NCI-H345 treated with DMSO at 0.1 percent for 48 hours (cell line): ENCODE data around the gene YPEL2.
"Not testable (repeated sequence)": the region's sequence is repeated elsewhere in the genome, so short reads cannot be mapped to it uniquely, and the experiment has no call there.

Source experiments
- DNase-seq: peaks from one replicate; lab custom pipeline; 2025; ENCODE audit not compliant: unreplicated experiment; lab: John Stamatoyannopoulos, UW

Gene YPEL2, protein sequence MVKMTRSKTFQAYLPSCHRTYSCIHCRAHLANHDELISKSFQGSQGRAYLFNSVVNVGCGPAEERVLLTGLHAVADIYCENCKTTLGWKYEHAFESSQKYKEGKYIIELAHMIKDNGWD

DNA sequence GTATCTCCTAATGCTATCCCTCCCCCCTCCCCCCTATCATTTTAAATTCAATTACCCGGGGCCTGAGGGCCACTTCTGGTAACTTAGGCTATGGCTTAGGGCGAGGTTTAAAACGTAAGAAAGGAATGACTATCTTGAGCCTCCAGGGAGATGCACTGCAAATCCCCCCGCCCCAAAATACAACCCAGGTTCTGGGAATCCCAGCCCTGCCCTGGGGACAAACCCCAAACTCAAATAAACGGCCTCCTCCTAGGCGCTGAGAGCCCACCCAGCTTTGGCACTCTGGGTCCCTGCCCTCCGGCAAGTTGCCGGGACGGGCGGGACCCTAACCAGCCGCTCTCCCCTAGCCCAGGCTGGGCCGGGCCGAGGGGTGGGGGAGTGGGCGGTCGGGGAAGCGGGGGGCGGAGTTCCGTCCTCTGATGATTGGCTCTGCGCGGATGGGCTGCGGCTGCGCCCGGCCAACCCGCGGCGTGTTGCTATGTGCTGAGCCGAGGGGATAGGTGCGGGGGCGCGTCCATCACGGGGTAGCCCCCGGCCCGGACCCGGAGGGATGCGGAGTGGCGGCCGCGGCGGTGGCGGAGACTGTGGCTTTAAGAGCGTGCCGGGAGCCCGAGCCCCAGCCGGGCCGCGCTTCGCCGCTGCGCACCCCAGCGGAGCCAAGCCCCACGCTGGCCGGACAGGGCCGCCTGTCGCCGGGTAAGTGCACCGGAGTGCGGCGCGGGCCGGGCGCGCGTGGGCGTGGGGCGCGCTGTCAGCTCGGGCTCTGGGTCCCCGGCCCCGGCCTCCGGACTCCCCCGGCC lies at the start of gene YPEL2:
Gene YPEL2, plus strand, starts transcription at position 527 of the 800 bp plus-strand sequence. CDS start 21,755 bp downstream, outside the sequence.
- peak; percentile 77 for DNase-seq

DNA sequence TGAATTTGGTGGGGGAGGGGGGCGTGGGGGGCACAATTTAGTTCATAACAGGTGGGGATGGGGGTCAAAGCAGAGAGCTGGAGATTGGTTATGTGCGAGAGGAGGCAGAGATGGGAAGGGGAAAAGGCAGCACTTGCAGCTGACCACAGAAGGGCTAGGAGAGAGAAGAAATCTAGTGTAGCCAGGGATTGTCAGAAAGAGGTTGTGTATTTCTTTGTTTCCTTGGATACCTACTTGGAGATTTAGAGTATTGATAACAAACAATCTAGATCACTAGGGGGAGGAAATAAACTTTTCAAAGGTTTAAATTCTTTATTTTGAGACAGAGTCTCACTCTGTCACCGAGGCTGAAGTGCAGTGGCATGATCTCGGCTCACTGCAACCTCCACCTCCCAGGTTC lies 47.1 kb upstream of the YPEL2 start:
- no peak for DNase-seq

DNA sequence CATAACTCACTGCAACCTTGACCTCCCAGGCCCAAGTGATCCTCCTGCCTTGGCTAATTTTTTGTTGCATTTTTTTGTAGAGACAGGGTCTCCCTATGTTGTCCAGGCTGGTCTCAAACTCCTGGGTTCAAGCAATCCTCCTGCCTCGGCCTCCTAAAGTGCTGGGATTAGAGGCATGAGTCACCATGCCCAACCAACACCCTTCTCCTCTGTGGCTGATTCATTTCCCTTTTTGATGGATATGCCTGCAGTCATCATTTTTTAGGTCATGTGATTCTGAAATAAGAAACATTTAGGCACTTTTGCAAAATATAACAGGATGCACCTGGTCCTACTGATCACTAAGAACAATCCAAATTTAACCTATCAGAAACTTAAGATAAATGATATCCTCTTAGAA lies 44.0 kb upstream of the YPEL2 start:
- DNase-seq: no peak

DNA sequence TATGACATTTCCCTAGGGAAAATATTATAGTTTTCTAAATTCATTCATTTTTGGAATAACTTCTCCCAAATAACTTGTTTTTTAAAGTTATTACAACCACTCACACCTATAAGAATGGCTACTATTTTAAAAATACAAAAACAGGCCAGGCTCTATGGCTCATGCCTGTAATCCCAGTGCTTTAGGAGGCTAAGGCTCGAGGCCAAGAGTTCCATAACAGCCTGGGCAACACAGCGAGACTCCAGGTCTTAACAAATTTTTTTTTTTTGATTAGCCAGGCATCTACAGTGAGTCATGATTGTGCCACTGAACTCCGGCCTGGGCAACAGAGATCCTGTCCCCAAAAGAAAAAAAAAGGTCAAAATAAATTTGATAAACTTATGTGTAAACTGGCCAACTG lies 43.6 kb upstream of the YPEL2 start:
- no peak for DNase-seq

DNA sequence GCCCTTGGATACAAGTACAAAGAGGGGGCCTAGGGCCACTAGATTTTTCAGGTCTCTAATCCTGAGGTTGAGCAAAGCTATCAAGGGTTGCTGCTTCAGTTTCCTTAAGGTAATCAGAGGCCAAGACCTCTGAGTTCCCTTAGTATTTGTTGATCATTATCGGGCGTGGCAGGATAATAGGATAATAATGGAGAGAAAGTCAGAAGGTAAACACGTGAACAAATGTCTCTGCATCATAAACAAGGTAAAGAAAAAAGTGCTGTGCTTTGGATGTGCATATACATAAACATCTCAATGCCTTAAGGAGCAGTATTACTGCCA lies 41.5 kb upstream of the YPEL2 start:
- no peak for DNase-seq

DNA sequence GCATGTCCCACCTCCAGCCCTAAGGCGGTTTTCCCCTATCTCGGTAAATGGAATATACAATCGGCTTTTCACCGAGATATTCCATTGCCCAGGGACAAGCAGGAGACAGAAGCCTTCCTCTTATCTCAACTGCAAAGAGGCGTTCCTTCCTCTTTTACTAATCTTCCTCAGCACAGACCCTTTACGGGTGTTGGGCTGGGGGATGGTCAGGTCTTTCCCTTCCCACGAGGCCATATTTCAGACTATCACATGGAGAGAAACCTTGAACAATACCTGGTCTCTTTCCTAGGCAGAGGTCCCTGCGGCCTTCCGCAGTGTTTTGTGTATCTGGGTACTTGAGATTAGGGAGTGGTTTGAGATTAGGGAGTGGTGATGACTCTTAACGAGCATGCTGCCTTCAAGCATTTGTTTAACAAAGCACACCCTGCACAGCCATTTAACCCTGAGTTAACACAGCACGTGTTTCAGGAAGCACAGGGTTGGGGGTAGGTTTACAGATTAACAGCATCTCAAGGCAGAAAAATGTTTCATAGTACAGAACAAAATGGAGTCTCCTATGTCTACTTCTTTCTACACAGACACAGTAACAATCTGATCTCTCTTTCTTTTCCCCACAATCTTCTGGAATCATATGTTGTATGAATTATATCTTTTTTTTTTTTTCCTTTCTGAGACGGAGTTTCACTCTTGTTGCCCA lies 41.0 kb upstream of the YPEL2 start:
- not testable (repeated sequence) for DNase-seq

DNA sequence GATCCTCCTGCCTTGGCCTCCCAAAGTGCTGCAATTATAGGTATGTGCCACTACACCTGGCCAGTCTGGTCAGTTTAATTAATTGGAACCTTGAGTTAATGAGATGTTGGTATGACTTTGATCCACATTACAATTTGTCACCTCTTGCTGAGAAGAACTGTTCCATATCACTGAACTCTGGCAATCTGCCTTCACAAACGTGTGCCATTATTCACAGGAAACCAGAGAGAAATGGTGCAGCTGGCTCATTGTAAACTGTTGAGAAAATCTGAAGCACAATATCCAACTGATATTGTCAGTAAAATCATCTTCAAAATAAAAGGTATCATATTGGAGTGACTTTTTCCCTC lies 39.3 kb upstream of the YPEL2 start:
- DNase-seq: no peak

DNA sequence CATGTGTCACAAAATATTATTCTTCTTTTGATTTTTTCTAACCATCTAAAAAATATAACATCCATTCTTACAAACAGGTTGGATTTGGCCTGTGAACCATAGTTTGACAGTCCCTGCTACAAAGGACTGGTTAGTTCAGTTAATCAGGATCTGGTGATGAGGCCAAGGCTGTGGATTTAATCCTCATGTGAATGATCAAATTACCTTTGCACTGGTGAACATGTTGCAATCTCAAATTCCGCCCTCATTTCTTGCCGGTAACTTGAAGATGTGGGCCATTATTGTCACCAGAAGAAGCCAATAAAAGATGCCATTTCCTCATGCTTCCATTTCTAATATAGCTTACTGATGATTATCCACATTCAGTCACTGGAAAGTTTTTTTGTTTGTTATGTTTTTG lies 35.3 kb upstream of the YPEL2 start:
- no peak for DNase-seq

DNA sequence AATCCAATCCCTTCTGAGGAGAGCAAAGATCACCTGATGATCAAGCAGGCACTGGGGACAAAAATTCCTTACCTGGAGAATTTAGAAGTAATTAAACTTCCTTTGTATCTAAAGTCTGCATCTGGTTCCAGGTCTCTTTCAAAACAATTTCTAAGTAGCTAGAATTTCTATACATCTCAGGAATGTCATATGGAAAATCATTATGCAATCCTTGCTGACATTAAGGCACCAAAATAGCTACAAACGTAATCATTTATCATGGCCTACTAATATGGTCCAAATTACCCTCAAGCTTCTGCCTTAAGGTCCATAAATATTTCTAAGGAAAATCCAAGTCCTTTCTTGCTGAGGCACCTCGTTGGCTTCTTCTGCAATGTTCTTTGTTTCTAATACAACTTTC lies 32.9 kb upstream of the YPEL2 start:
- DNase-seq: no peak

DNA sequence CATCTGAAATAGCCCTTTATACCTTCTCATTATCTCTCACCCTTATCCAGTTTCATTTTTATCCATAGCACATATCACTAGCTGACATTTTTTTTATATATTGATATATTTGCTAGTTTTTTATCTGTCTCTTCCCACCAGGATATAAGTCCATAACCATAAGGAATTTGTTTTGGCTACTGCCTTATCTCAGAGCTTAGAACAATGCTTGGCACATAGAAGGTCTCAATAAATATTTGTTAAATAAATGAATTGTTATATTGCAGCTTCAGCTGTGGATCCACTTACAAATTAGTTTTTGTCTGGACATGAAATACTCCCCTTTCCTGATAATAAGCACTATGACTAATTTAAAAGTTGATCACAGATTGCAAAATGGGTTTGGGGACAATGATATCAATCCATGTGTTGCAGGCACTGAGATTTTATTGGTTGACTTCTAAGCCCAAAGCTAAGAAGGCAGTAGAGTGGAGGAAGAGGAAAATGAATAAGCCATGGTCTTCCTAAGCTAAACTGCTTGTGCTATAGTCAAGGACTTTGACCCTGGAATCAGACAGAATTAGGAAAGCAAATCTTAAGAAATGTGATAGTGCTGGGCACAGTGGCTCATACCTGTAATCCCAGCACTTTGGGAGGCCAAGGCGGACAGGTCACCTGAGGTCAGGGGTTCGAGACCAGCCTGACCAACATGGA lies 31.9 kb upstream of the YPEL2 start:
- DNase-seq: no peak

DNA sequence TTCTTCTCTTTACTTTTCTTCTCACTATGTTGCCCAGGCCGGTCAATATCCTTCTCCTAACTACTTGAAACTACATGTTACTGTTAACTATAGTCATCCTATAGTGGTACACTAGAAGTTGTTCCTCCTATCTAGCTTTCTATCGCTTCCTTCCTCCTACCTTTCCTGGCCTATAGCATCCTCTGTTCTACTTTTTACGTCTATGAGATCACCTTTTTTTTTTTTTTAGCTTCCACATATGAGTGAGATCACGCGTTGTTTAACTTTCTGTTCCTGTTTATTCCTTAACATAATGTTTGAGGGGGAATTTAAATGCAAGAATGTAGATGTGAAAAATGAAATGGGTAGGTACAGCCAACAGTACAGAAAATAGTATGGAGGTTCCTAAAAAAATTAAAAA lies 30.5 kb upstream of the YPEL2 start:
- DNase-seq: no peak

DNA sequence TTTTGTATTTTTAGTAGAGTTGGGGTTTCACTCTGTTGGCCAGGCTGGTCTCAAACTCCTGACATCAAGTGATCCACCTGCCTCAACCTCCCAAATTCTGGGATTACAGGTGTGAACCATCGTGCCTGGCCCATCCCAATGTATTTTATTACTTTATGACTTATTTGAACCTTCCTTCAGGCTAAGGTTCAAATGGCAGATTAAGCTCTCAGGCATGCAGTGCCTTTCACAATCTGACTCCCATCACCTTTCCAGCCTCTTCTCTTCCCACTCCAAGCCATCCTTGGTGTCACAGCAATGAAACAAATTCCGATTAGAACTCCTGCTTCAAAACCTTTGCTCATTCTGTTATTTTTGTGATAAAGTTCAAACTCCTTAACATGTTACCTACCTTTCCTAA lies 26.6 kb upstream of the YPEL2 start:
- DNase-seq: no peak

DNA sequence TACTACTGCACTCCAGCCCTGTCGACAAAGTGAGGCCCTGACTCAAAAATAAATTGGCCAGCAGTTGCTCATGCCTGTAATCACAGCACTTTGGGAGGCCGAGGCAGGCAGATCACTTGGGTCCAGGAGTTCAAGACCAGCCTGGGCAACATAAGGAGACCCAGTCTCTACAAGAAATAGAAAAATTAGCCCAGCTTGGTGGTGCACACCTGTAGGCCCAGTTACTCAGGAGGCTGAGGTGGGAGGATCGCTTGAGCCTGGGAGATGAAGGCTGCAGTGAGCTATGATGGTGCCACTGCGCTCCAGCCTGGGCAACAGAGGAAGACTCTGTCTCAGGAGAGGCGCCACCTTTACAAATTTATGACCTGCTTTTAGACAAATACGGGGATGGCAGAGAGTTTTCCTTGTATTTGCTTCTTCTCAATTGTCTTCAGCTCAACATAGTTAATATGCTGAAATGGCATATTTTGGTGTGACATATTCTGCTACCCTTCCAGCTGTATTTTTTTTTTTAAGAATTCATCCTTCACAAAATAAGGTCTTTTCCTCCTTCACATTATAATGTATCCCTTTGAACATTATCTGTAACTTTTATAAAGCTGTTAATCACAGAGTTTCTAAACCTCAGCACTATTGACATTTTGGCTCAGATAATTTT lies 21.1 kb upstream of the YPEL2 start:
- DNase-seq: no peak

DNA sequence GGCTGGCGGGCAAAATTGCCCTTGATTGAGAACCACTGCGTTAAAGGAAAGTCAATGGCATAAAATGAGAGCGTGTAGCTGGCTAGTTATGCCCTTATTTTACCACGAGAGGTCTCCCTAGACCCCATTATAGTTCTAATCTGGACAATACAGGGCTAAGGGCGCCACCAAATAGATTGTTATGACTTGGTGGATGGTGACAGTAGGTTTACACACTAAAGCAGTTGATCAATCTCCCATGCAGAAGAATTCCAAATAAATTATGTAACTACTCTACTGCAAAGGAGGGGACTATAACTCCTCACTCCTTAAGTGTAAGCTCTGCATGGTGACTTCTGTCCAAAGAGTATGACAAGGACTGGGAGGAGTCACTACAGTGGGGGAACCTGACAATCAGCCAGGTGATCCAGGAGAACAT lies 20.4 kb upstream of the YPEL2 start:
- peak; percentile 68 for DNase-seq

DNA sequence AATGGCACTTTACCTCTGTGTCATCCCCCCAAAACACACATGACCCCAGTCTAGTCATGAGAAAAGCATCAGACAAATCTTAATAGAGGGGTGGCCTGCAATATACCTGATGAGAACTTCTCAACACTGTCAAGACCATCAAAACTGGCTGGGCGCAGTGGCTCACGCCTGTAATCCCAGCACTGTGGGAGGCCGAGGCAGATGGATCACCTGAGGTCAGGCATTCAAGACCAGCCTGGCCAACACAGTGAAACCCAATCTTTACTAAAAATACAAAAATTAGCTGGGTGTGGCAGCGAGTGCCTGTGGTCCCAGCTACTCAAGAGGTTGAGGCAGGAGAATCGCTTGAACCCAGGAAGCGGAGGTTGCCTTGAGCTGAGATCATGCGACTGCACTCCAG lies 19.9 kb upstream of the YPEL2 start:
- not testable (repeated sequence) for DNase-seq

DNA sequence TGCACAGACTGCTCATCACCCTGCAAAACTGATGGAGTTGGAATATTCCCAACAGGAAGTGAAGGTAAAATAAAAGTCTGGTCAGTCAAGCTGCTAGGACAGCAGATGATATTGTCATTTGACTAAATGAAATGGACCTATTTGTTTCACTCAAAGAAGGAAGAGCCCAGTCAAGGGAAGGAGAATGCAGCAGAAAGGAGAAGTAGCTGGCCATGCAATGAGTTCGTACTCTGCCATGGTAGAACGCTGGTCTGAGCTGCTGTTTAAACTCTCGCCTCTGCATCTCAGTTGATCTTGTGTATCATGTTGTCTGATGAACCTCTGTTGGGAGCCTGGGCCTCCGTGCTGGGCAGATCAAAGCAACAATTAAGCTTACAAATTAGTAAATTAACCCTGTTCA lies 15.6 kb upstream of the YPEL2 start:
- no peak for DNase-seq

DNA sequence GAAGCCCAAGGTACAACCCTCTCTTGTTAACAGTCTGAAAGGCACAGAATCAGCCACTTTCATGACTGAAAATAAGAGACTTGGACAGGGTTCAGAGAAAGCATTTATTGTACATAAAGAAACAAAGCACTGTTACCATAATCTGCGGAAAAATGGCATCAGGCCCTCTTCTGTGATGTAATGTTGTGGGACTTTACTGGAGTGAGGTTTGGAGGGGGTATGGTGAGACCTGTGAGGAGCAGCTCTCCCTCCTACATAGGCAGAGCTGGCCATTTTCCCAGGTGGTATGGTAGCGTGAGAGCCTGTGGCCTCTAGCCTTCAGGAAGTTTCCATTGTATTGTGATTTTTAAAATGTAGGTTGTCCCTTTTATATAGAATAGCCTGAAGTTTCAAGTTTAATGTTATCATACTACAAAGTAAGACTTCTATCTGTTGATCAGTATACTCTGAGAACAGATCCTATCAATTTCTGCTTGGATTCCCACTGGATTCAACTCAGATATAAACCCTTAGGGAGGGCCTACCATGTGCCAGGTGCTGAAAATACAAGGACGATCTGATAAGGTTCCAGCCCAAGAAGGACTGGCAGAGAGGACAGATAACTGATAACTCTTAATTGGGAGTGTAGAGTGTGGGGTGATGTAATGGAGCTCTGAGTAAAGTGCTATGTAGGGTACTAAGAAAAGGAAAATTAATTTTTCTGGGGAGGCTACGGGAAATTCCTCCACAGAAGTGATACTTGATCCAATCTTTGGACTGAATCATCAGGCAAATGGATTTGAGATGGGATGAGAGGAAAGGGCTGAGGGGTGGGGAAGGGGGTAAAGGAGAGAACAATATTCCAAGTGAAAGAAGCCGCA lies 4.1 kb upstream of the YPEL2 start:
- DNase-seq: no peak

DNA sequence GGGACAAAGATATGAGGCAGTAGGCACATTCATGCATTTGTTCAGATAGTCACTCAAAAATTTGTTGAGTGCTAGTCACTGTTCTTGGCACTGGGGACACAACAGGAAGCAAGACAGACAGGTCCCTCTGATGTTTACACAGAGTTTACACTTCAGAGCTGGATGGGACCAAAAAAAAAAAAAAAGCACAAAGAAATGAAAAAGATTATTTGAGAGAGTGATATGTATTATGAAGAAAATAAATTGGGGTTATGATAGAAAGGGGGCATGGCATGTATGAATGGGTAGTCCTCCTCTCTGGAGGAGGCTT lies 3.5 kb upstream of the YPEL2 start:
- DNase-seq: no peak

DNA sequence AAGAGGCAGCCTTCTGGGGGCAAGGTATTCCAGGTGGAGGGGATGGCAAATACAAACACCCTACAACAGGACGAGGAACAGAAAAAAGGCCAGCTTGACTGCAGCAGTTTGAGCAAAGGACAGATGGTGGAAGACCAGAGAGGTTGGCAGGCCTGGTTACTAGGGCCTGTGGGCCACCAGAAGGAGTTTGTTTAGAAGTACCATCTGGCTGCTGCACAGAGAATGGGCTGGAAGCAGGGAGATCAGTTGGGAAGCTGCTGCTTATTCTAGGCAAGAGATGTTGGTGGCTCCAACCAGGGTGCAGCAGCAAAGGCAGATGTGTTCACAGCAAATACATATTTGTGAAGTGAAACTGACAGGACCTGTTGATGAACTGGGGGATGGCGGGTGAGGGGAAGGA lies 2.9 kb upstream of the YPEL2 start:
- DNase-seq: no peak

DNA sequence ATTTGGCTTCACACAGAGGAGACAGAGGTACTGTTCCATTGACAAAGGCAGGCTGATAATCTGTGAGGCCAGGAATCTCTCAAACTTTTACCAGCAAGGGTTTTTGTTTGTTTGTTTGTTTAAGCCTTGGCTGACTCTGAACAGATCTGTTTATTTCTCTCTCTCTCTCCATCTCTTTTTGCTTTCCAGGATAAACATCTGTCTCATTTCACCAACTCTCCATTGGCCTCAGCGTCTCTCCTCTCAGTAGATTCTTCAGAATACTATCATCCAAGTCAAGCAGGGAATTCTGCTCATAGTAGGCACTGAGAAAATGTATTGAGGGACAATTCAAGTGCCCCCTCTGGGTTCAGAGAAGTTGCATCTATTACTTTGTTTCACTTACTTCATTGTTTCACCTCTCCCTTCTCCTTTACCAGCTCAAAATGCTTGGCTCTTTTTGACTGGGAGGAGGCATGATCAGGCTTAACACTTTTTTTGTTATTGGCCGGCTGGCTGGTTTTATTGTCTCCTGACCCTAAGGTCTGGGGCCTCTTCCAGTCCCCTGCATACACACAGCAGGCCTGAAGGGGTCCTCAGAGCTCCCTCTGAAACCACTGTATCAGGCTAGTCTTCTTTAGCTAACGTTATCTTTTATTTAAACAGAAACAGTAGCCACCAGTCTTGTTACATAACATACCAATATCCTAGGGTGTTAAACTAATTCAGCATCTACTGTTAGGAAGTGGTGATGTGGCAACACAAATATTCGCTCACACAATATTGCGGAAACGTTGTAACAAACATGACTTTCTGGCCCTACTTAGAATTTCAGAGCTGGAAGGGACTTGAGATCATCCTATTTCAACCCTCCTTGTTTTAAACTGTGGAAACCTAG lies 2.0 kb upstream of the YPEL2 start:
- peak; percentile 47 for DNase-seq
